ENCODE measurements around the gene PNLIPRP2.

DNA sequence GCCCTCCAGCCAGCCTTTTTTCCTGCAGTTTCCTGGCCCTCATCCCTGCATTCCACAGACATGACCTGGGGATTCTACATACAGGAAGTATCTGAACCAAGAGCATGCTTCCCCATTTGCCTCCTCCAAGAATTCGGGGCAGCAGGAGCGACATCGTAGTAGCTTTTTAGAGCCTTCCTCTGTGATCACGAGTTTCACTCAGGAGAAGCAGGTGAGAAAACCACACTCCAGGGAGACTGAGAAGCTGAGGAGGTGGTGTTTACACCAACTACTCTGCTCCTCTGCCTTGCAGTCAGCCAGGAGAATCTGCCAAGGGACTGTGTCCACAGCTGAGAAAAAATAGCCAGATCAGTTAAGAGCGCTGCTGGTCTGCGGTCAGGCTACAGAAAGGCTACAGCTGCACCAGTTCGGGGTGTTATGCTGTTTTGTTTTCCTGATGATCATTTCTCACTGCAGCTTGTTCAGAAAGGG is 67.5 kb downstream of the PNLIPRP2 start:
- TF ChIP-seq, protein P1, sequence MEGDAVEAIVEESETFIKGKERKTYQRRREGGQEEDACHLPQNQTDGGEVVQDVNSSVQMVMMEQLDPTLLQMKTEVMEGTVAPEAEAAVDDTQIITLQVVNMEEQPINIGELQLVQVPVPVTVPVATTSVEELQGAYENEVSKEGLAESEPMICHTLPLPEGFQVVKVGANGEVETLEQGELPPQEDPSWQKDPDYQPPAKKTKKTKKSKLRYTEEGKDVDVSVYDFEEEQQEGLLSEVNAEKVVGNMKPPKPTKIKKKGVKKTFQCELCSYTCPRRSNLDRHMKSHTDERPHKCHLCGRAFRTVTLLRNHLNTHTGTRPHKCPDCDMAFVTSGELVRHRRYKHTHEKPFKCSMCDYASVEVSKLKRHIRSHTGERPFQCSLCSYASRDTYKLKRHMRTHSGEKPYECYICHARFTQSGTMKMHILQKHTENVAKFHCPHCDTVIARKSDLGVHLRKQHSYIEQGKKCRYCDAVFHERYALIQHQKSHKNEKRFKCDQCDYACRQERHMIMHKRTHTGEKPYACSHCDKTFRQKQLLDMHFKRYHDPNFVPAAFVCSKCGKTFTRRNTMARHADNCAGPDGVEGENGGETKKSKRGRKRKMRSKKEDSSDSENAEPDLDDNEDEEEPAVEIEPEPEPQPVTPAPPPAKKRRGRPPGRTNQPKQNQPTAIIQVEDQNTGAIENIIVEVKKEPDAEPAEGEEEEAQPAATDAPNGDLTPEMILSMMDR (IDR thresholded peaks at IDR 0.05): no peak
- no peak for TF ChIP-seq POLR2A (IDR thresholded peaks at IDR 0.05)

Measured in gastroesophageal sphincter (tissue), 3 donors.